Placental epithelial cell (primary cell): Measurements from ENCODE around the gene CPLX4. TPM values are rescaled to one million over a fixed set of nuclear protein-coding genes. Genes with fewer than 3 reads are reported as not detected.

Experiments used
- total RNA-seq: library from RNA; depleted of rRNA; stranded (reverse); fragments of >200 nt; gene quantifications from 2 replicates; pipeline ENCODE4 v1.2.3, GENCODE V29; 2012

The CPLX4 gene
- total RNA-seq, result not detected in 2 replicates

GRCh38 chr18:59318460-59319050 lies at the start of gene CPLX4:
CPLX4 (minus strand) TSS chr18:59318649; CDS start chr18:59318462, 187 bp downstream.

DNA sequence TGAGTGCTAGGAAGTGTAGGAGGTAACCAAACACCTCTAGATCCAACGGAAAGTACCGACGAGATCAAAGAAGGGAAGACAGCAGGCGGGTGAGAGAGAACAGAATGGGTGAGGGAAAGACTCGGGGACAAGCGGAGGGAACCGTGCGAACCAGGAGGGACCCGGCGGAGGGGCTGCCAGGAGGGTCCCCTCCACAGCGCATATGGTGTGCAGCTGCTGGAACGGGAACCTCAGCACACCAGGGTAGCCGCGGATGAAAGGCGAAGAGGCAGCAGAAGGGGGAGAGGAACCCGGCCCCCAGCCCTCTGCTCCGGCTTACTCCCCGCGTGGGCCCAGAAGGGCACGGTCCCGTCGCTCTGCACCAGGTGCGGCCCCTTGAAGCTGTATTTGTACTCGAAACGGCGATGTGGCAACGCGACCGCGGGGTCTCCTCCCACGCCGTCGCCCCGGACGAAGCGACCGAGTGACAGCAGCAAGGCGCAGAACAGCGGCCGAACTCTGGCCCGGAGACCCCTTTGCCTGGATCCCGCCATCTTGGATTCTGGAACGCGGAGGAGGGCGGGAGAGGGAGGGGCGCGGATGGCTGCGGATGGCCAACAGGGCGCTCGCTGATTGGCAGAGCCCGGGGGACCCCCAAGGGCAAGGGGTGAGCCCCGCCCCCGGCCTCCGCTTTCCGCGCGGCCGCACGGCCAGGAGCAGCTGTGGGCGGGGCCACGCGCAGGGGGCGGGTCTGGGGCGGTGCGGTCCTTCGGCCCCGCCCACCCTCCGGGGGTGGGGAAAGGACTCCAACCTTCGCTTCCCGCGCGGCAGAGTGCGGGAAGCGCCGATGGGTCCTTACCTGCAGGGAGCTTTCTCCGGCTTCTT lies 40.5 kb upstream of the CPLX4 start, which contains the start of gene LMAN1:
Gene LMAN1 (minus strand): TSS at position 554 of the 864 bp plus-strand sequence. CDS start 21 bp downstream, at position 533.

GRCh38 chr18:59272891-59273758 lies 45.3 kb downstream of the CPLX4 start, which contains the start of gene RAX:
RAX (minus strand) TSS chr18:59273454; CDS start chr18:59273206, 248 bp downstream.

Other genes starting within 250 kb of the CPLX4 start
- 5.9 and 19.5 TPM in 2 replicates for gene SEC11C, start 178.8 kb downstream of the CPLX4 start, total RNA-seq
- gene GRP, start 98.5 kb downstream of the CPLX4 start, total RNA-seq, result not detected in 2 replicates
- gene RAX, start 45.2 kb downstream of the CPLX4 start, total RNA-seq, result not detected in 2 replicates
- gene LMAN1, start 40.6 kb upstream of the CPLX4 start, total RNA-seq, result 150 and 220 TPM in 2 replicates